KMS-11 (cell line): ENCODE data around the gene DHRS2.
"Not testable (repeated sequence)": the region's sequence is repeated elsewhere in the genome, so short reads cannot be mapped to it uniquely, and the experiment has no call there.

Experiments
- H2AFZ ChIP-seq: fragments of 200-600 bp; sonication (generic); 2 replicates; pipeline ENCODE4 v1.6.1; 2016; ENCODE audit warnings: antibody characterized with exemption, mixed run types, low read depth
- H3K27ac ChIP-seq: fragments of 200-600 bp; sonication (generic); 2 replicates; pipeline ENCODE4 v1.6.1; 2016; ENCODE audit warnings: mild to moderate bottlenecking, mixed run types
- H3K27me3 ChIP-seq: fragments of 200-600 bp; sonication (generic); 2 replicates; pipeline ENCODE4 v1.6.1; 2017; ENCODE audit warnings: mild to moderate bottlenecking, low read depth, mixed run types, moderate library complexity; ENCODE audit not compliant: insufficient read depth
- H3K36me3 ChIP-seq: fragments of 200-600 bp; sonication (generic); 2 replicates; pipeline ENCODE4 v1.6.1; 2017; ENCODE audit warnings: mild to moderate bottlenecking, mixed run types; ENCODE audit not compliant: insufficient read depth
- H3K4me1 ChIP-seq: fragments of 200-600 bp; sonication (generic); 2 replicates; pipeline ENCODE4 v1.6.1; 2016; ENCODE audit warnings: mild to moderate bottlenecking, low read depth, mixed run types; ENCODE audit not compliant: poor library complexity, severe bottlenecking
- H3K4me2 ChIP-seq: fragments of 200-600 bp; sonication (generic); 2 replicates; pipeline ENCODE4 v1.7.0; 2016; ENCODE audit warnings: mild to moderate bottlenecking, mixed run types
- H3K4me3 ChIP-seq: fragments of 200-600 bp; sonication (generic); IDR thresholded peaks from 2 replicates; pipeline ENCODE4 v1.6.1; 2017; ENCODE audit warnings: low read depth, low read length, mixed read lengths; ENCODE audit not compliant: insufficient read depth
- H3K79me2 ChIP-seq: fragments of 200-600 bp; sonication (generic); 2 replicates; pipeline ENCODE4 v1.6.1; 2016; ENCODE audit warnings: low read depth, mixed run types; ENCODE audit not compliant: insufficient read depth
- H3K9ac ChIP-seq: fragments of 200-600 bp; sonication (generic); 2 replicates; pipeline ENCODE4 v1.6.1; 2016; ENCODE audit warnings: mild to moderate bottlenecking, mixed run types
- H4K20me1 ChIP-seq: fragments of 200-600 bp; sonication (generic); 2 replicates; pipeline ENCODE4 v1.6.1; 2016; ENCODE audit warnings: mild to moderate bottlenecking, mixed run types; ENCODE audit not compliant: insufficient read depth
- TF ChIP-seq, protein P1 (sequence below): fragments of 200-600 bp; sonication (generic); conservative IDR thresholded peaks from 2 replicates; pipeline ENCODE4 v1.6.1; 2017; ENCODE audit warnings: low read depth, mild to moderate bottlenecking, antibody characterized with exemption, low read length, moderate library complexity, mixed read lengths

Gene DHRS2

DNA sequence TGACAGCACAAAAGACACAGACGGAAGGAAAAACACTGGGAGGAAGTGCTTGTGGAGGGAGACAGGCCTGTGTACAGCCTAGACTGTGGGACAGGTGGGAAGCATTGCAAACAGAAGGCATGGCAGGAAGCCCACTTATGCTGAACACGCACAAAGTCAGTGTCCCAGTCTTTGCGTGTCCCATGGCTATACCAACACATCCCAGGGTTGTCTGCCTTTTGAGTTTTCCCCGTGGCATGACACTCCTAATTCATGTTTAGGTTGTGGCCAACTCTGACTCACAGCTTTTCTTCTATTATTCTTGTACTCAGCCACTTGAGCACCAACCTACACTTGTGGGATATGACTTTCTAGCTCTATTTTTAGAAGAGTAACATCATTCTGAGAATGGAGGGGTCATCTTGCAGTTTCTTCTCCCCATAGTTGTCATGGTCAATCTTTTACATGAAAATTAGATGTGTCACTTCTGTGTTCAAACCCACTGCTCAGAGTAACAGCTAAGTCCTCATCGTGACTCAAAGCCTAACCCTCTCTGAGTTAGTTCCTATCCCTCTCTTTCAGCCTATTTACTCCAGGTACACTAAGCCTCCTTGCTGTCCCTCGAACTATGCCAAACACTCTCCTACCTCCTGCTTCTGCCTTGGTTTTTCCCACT, 30.1 kb upstream of the DHRS2 start:
- Histone ChIP-seq H3K9ac (no peak overlapping the region), H3K4me3 (no peak overlapping the region), H3K27ac (no peak overlapping the region), H3K27me3 (no peaks in the 10 kb centered on the region), H4K20me1 (no peaks in the 10 kb centered on the region), H3K4me2 (no peak overlapping the region), H3K36me3 (no peaks in the 10 kb centered on the region), H2AFZ (no peak overlapping the region), H3K4me1 (no peaks in the 10 kb centered on the region), H3K79me2 (no peaks in the 10 kb centered on the region)
- TF ChIP-seq, protein P1, sequence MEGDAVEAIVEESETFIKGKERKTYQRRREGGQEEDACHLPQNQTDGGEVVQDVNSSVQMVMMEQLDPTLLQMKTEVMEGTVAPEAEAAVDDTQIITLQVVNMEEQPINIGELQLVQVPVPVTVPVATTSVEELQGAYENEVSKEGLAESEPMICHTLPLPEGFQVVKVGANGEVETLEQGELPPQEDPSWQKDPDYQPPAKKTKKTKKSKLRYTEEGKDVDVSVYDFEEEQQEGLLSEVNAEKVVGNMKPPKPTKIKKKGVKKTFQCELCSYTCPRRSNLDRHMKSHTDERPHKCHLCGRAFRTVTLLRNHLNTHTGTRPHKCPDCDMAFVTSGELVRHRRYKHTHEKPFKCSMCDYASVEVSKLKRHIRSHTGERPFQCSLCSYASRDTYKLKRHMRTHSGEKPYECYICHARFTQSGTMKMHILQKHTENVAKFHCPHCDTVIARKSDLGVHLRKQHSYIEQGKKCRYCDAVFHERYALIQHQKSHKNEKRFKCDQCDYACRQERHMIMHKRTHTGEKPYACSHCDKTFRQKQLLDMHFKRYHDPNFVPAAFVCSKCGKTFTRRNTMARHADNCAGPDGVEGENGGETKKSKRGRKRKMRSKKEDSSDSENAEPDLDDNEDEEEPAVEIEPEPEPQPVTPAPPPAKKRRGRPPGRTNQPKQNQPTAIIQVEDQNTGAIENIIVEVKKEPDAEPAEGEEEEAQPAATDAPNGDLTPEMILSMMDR = no peak

DNA sequence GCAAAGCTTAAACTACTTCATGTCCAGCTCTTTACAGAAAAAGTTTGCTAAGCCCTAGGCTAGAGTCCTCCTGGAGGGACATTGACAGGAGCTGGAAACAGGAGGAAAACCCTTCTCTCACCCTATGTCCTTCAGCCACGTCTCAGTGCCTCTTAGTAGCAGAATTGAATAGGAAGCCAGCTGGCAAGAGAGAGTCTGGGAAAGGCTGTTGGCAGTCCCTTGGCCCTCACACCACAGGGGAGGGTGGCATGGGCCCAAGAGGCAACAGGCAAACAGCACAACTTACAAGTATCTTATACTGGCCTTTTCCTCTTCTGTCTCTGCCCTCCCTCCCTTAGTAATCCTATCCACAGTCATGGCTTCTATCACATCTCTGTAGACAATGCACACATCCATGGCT, 27.7 kb upstream of the DHRS2 start:
- no peak overlapping the region for H3K4me2 ChIP-seq
- no peak overlapping the region for H3K9ac ChIP-seq
- no peak overlapping the region for H3K27ac ChIP-seq
- H3K79me2 ChIP-seq = no peaks in the 10 kb centered on the region
- H3K4me3 ChIP-seq = no peak overlapping the region
- no peaks in the 10 kb centered on the region for H3K36me3 ChIP-seq
- no peaks in the 10 kb centered on the region for H4K20me1 ChIP-seq
- H2AFZ ChIP-seq = no peak overlapping the region
- H3K27me3 ChIP-seq = no peaks in the 10 kb centered on the region
- no peaks in the 10 kb centered on the region for H3K4me1 ChIP-seq
- TF ChIP-seq, protein P1 = no peak

DNA sequence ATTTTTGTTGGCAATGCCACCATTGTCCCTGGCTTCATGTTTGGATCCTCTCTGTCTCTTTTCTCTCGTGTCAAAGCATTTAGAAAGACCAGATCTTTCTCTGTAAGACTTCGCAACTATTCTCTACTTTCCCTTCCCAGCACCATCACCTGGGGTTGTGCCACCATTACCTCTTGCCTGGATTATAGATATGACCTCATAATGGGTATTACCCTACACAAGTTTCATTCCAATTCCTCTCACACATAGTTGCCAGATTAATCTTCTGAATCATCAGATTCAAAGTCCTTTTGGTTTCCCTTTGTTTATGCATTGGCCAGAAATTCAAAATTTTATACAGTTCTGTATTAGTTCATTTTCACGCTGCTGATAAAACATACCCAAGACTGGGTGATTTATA, 27.2 kb upstream of the DHRS2 start:
- Histone ChIP-seq H3K4me3 (no peak overlapping the region), H3K9ac (no peak overlapping the region), H3K4me2 (no peak overlapping the region), H3K27ac (no peak overlapping the region), H3K27me3 (no peaks in the 10 kb centered on the region), H3K36me3 (no peaks in the 10 kb centered on the region), H3K4me1 (no peaks in the 10 kb centered on the region), H2AFZ (no peak overlapping the region), H4K20me1 (no peaks in the 10 kb centered on the region), H3K79me2 (no peaks in the 10 kb centered on the region)
- TF ChIP-seq, protein P1 = no peak

DNA sequence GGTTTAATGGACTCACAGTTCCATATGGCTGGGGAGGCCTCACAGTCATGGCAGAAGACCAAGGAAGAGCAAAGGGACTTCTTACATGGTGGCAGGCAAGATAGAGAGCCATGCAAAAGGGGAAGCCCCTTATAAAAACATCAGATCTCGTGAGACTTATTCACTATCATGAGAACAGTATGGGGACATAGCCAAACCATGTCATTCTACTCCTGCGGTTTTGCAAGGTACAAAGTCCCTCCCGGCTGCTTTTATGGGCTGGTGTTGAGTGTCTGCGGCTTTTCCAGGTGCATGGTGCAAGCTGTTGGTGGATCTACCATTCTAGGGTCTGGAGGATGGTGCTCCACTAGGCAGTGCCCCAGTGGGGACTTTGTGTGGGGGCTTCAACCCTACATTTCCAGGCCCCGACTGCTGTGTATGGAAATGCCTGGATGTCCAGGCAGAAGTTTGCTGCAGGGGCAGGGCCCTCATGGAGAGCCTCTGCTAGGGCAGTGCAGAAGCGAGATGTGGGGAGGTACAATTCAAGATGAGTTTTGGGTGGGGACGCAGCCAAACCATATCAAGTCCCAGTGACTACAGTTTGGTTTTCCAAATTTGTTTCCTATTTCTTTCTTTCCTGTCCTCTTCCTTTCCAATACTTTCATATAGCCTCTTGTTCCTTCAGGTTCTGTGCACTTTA, 26.6 kb upstream of the DHRS2 start:
- not testable (repeated sequence) for H3K4me2 ChIP-seq, H3K27ac ChIP-seq

More for the DNA sequence above, 26.6 kb upstream of the DHRS2 start:
- not testable (repeated sequence) for H4K20me1 ChIP-seq, H3K36me3 ChIP-seq, H3K79me2 ChIP-seq, H3K9ac ChIP-seq, H2AFZ ChIP-seq, H3K4me1 ChIP-seq, H3K4me3 ChIP-seq, H3K27me3 ChIP-seq
